ENCODE results near the gene CD34.

DNA sequence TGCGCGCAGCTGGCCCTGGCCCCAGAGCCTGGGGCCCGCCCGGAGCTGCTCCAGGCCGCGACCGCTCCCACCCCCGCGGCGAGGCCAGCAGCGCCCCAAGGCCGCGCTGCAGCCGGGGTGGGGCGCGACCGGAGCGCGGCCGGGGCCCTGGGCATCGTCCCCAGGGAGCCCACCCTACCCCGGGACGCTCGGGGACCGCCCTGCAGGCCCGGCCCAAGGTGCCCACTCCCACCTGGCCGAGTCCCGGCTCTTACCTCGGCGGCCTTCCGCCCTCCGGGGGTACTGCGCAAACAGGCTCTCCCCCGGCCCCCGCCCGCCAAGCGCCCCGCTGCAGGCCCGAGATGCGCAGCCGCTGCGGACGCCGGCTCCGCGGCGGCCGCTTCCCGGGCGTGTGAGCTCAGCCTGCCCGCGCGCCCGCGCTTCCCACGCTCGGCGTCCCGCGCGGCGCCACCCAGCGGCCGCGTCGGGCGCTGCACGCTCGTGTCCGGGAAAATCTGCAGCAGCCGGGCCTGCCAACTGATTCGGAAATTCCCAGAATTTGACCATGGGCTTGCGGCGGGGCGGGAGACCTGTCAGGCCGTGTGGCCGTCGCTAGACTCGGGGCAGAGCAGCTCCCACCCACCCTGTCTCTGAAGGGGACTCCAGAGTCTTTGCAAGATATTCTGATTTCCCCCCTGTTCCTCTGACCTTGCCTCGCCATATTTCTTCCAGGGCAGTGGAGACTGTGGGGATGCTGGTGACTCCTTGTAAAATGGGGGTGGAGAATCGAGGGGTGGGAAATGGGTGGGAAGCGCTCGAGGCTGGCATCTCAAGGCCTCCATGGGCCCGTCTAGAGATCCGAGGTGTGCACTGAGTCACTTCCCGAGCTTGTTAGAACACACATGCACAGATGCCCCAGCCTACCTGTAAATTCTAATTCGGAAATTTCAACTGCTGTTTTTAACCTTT lies 41.9 kb downstream of the CD34 start:
- TF ChIP-seq EZH2 (IDR thresholded peaks at IDR 0.05; ENCODE audit: borderline replicate concordance, insufficient read depth, low read length, poor library complexity, severe bottlenecking) (no peak), SMC3 (conservative IDR thresholded peaks at IDR 0.05; ENCODE audit: poor library complexity) (peak; percentile 68), POLR2AphosphoS5 (IDR thresholded peaks at IDR 0.05) (no peak), EP300 (conservative IDR thresholded peaks at IDR 0.05; ENCODE audit: poor library complexity, severe bottlenecking) (peak; percentile 30), TAF1 (IDR thresholded peaks at IDR 0.05; ENCODE audit: low read depth) (peak; percentile 27)
- TF ChIP-seq, protein P1, sequence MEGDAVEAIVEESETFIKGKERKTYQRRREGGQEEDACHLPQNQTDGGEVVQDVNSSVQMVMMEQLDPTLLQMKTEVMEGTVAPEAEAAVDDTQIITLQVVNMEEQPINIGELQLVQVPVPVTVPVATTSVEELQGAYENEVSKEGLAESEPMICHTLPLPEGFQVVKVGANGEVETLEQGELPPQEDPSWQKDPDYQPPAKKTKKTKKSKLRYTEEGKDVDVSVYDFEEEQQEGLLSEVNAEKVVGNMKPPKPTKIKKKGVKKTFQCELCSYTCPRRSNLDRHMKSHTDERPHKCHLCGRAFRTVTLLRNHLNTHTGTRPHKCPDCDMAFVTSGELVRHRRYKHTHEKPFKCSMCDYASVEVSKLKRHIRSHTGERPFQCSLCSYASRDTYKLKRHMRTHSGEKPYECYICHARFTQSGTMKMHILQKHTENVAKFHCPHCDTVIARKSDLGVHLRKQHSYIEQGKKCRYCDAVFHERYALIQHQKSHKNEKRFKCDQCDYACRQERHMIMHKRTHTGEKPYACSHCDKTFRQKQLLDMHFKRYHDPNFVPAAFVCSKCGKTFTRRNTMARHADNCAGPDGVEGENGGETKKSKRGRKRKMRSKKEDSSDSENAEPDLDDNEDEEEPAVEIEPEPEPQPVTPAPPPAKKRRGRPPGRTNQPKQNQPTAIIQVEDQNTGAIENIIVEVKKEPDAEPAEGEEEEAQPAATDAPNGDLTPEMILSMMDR (IDR thresholded peaks at IDR 0.05; ENCODE audit: poor library complexity, severe bottlenecking) = peak; percentile 92

All from neural cell (in vitro differentiated cells).